ENCODE data around the gene RGS10. TPM values are rescaled to one million over a fixed set of nuclear protein-coding genes. Genes with fewer than 3 reads are reported as not detected.
"Not testable (repeated sequence)": the region's sequence is repeated elsewhere in the genome, so short reads cannot be mapped to it uniquely, and the experiment has no call there.

RGS10 gene
- total and polyA plus RNA-seq, 9 of the 15 experiments (the other 6 are each of a cell fraction or from before 2014, with no cell fraction given) = 31.9 to 123 (median 62.1) TPM

- no peak for TF ChIP-seq YY1 (IDR thresholded peaks at IDR 0.05; ENCODE audit: borderline replicate concordance in 1 of 3, control insufficient read depth in 1 of 3, extremely low read depth in 1 of 3, insufficient read depth in 3 of 3, insufficient read length in 1 of 3, insufficient replicate concordance in 2 of 3, low read depth in 1 of 3, low read length in 2 of 3)
- no peak for TF ChIP-seq TSC22D4 (tag; IDR thresholded peaks at IDR 0.05)
- TF ChIP-seq ZZZ3 (IDR thresholded peaks at IDR 0.05) = no peak
- no peak for TF ChIP-seq XRCC5 (IDR thresholded peaks at IDR 0.05; ENCODE audit: low read depth, low read length)
- TF ChIP-seq FOXK1 (CRISPR knock-in tag; IDR thresholded peaks at IDR 0.05; ENCODE audit: borderline replicate concordance) = no peak
- TF ChIP-seq HOXB6 (CRISPR knock-in tag; IDR thresholded peaks at IDR 0.05; ENCODE audit: borderline replicate concordance) = no peak
- no peak for TF ChIP-seq JUNB (CRISPR knock-in tag; conservative IDR thresholded peaks at IDR 0.05)
- no peak for TF ChIP-seq HNRNPH1 (optimal IDR thresholded peaks at IDR 0.05; ENCODE audit: low read depth, low read length)
Observed at GRCh38 chr10:119533473-119533872, 9.0 kb downstream of the RGS10 start (continued).

DNA sequence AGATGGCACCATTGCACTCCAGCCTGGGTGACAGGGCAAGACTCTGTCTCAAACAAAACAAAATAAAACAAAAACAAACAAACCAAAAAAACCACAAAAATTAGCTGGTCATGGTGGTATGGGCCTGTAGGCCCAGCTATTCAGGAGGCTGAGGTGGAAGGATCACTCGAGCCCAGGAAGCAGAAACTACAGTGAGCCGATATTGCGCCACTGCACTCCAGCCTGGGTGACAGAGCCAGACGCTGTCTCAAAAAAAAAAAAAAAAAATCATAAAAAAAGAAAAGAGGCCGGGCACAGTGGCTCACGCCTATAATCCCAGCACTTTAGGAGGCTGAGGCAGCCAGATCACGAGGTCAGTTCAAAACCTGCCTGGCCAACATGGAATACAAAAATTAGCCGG, 9.7 kb downstream of the RGS10 start:
- POLR2A ChIA-PET = interaction anchor here (0.7 kb wide), 1 partner anchor 698 kb away, joined by 3 read pairs; no protein-coding TSS in a partner anchor
- not testable (repeated sequence) for H3K27ac ChIP-seq (ENCODE audit: extremely low read depth, low read depth, low read length)

More for the DNA sequence above, 9.7 kb downstream of the RGS10 start:
- H3K9ac ChIP-seq (ENCODE audit: insufficient read depth in 1 of 2, low read depth in 2 of 2, low read length in 2 of 2); FAIRE-seq; H3K9me3 ChIP-seq (replicated peaks; ENCODE audit: control insufficient read depth, insufficient read depth, low read depth, low read length); intact Hi-C loops (cut with micrococcal nuclease); H4K20me1 ChIP-seq (replicated peaks; ENCODE audit: control insufficient read depth, insufficient read depth, low read length); H3K4me2 ChIP-seq (ENCODE audit: insufficient read depth, low read length); H3K9me1 ChIP-seq (ENCODE audit: control insufficient read depth, insufficient read depth, low read length); CTCF ChIA-PET (ENCODE audit: low intra/inter-chr PET ratio); ATAC-seq; DNase-seq (ENCODE audit: extremely low read depth in 1 of 4, low spot score in 3 of 4); in situ Hi-C loops (cut with MboI); H2AFZ ChIP-seq (ENCODE audit: low read depth, low read length); H3K27me3 ChIP-seq (ENCODE audit: control insufficient read depth in 2 of 2, insufficient read depth in 2 of 2, low read length in 2 of 2); BruUV-seq (replicated peaks); H3K4me3 ChIP-seq: not testable (repeated sequence)
- H3K36me3 ChIP-seq (ENCODE audit: control insufficient read depth, insufficient read depth, low read length) = peaks cover 23% of the 10 kb centered on the region; the same call in 1 of the 3 replicates
- H3K79me2 ChIP-seq (ENCODE audit: control insufficient read depth, insufficient read depth, low read length) = peaks cover 80% of the 10 kb centered on the region
- peaks cover 4 to 13% of the 10 kb centered on the region in 2 experiments; a peak in 3 of 5 replicates for H3K4me1 ChIP-seq (replicated peaks in 1 of 2; ENCODE audit: control insufficient read depth in 2 of 2, insufficient read depth in 2 of 2, low read length in 2 of 2)
- 84% methylated on average over 5 of the region's 8 CpGs for WGBS (ENCODE audit: insufficient coverage, low coverage, missing lambda C conversion rate)
